ENCODE measurements around the gene PHB1. TPM values are rescaled to one million over a fixed set of nuclear protein-coding genes. Genes with fewer than 3 reads are reported as not detected.

The PHB1 gene
- polyA plus RNA-seq (2013, experiment 1 of 2) = 110 TPM
- polyA plus RNA-seq (2013, experiment 2 of 2) = 105 TPM

DNA sequence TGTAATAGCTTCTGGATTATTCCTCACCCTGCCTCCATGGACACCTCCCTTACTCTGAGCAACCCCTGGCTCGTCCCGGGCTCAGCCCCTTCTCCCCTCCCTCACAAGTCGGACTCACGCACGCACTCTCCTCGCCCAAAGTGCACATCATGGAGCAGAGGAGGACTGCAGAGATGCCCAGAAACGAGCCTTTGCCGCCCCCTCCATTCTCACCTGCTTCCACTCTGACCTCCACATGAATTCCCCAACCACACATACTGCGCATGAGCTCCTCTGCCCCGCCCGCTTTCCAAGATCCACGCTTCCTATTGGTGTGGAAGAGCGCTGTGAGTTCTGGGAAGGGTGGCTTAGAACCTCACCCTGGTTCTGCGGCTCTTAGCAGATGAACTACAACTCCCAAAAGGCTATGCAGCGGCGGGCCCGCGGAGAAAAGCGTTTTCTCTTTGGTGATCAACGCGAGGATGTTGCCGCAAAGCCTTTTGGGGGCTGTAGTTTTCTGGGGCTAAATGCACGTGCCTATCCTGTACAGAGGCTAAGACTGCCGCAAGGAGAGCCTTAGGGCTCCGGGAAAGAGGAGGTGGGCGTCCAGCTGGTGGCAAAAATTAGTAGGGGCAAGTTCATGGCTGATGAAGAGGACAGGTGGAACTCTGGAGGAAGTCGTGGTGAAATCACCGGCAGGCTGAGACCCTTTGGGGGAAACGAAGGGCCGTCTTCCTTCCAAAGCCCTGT is at the start of gene PHB1:
Gene PHB1 (minus strand): TSS at position 261 of the 729 bp plus-strand sequence. CDS start 1,618 bp downstream, outside the sequence.
- Histone ChIP-seq H2BK120ac (ENCODE audit: low read depth, low read length) (no peak within 1 kb of the TSS), H3K4me3 (ENCODE audit: low read length in 2 of 2) (peak within 1 kb of the TSS; percentile 87 to 95), H3K18ac (ENCODE audit: low read length) (peak within 1 kb of the TSS; percentile 76), H3K4me1 (ENCODE audit: control insufficient read depth in 2 of 2, insufficient read depth in 1 of 2, low read depth in 1 of 2, low read length in 2 of 2) (peaks cover 3 to 6% of the 10 kb centered on the region in 2 donors), H3K79me1 (ENCODE audit: low read depth, low read length) (peaks cover 2% of the 10 kb centered on the region), H3K9me3 (replicated peaks in 1 of 2; ENCODE audit: control insufficient read depth in 2 of 2, insufficient read depth in 1 of 2, low read depth in 1 of 2, low read length in 2 of 2) (no peaks in the 10 kb centered on the region), H2AK5ac (ENCODE audit: low read depth, low read length) (no peak within 1 kb of the TSS), H2AFZ (ENCODE audit: low read length) (peak within 1 kb of the TSS; percentile 94), H3K9ac (ENCODE audit: low read depth, low read length, poor library complexity) (peak within 1 kb of the TSS; percentile 97), H3K27ac (replicated peaks; ENCODE audit: low read length) (no peak within 1 kb of the TSS), H3K14ac (ENCODE audit: low read length) (no peak within 1 kb of the TSS), H2BK5ac (ENCODE audit: low read length) (no peak within 1 kb of the TSS), H4K91ac (ENCODE audit: low read depth, low read length, poor library complexity) (no peak within 1 kb of the TSS), H2BK12ac (ENCODE audit: low read length) (no peak within 1 kb of the TSS), H3K23ac (ENCODE audit: low read depth, low read length, poor library complexity) (no peak within 1 kb of the TSS), H3K4me2 (ENCODE audit: insufficient read depth, low read length, poor library complexity, severe bottlenecking) (peak within 1 kb of the TSS; percentile 92), H2BK15ac (ENCODE audit: low read length) (no peak within 1 kb of the TSS), H3K36me3 (replicated peaks in 1 of 2; ENCODE audit: control insufficient read depth in 2 of 2, insufficient read depth in 2 of 2, low read length in 2 of 2) (peaks cover 22 to 33% of the 10 kb centered on the region in 2 donors), H4K8ac (ENCODE audit: low read depth, low read length) (no peak within 1 kb of the TSS), H3K27me3 (ENCODE audit: control insufficient read depth in 3 of 3, insufficient read depth in 3 of 3, low read depth in 1 of 3, low read length in 3 of 3) (no peaks in the 10 kb centered on the region), H3K4ac (ENCODE audit: low read length) (no peak within 1 kb of the TSS)
- peak; percentile 96 for DNase-seq (ENCODE audit: low spot score)
- no CpG with 5 or more reads among the region's 30 CpGs for WGBS, 2 donors (ENCODE audit: extremely low coverage in 2 of 2, insufficient read length in 2 of 2, insufficient replicate concordance in 1 of 2)

DNA sequence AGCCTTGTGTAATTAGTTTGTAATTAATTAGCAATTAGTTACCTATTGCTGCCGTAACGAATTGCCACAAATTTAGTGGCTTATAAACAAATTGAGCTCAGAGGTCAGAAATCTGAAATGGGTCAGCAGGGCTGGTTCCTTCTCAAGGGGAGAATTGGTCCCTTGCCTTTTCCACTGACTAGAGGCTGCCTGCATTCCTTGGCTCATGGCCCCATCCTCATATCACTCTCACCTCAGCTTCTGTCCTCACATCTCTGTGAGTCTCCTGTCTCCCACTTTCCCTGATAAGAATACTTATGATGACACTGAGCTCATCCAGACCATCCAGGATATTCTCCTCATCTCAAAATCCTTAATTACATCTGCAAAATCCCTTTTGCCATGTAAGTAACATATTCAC is 49.4 kb upstream of the PHB1 start:
- no peak overlapping the region for H2BK15ac ChIP-seq (ENCODE audit: low read length)
- H4K8ac ChIP-seq (ENCODE audit: low read depth, low read length) = no peak overlapping the region
- no peak overlapping the region for H2AK5ac ChIP-seq (ENCODE audit: low read depth, low read length)
- no peak overlapping the region for H3K27ac ChIP-seq (replicated peaks; ENCODE audit: low read length)
- no peak overlapping the region for H3K18ac ChIP-seq (ENCODE audit: low read length)
- H3K23ac ChIP-seq (ENCODE audit: low read depth, low read length, poor library complexity) = no peak overlapping the region
- no peak overlapping the region for H2BK12ac ChIP-seq (ENCODE audit: low read length)
- H2BK5ac ChIP-seq (ENCODE audit: low read length) = no peak overlapping the region
- H3K4me3 ChIP-seq (ENCODE audit: low read length in 2 of 2) = no peak overlapping the region
- H3K79me1 ChIP-seq (ENCODE audit: low read depth, low read length) = no peaks in the 10 kb centered on the region
- no CpG with 5 or more reads among the region's 2 CpGs for WGBS, 2 donors (ENCODE audit: extremely low coverage in 2 of 2, insufficient read length in 2 of 2, insufficient replicate concordance in 1 of 2)
- no peaks in the 10 kb centered on the region for H3K4me1 ChIP-seq (ENCODE audit: control insufficient read depth in 2 of 2, insufficient read depth in 1 of 2, low read depth in 1 of 2, low read length in 2 of 2)
- H3K4me2 ChIP-seq (ENCODE audit: insufficient read depth, low read length, poor library complexity, severe bottlenecking) = no peak overlapping the region
- no peak overlapping the region for H4K91ac ChIP-seq (ENCODE audit: low read depth, low read length, poor library complexity)
- peaks cover 0 to 68% (median 5%) of the 10 kb centered on the region in 3 experiments for H3K27me3 ChIP-seq (ENCODE audit: control insufficient read depth in 3 of 3, insufficient read depth in 3 of 3, low read depth in 1 of 3, low read length in 3 of 3)
- H3K4ac ChIP-seq (ENCODE audit: low read length) = no peak overlapping the region
- no peak overlapping the region for H3K14ac ChIP-seq (ENCODE audit: low read length)
- H3K9me3 ChIP-seq (replicated peaks in 1 of 2; ENCODE audit: control insufficient read depth in 2 of 2, insufficient read depth in 1 of 2, low read depth in 1 of 2, low read length in 2 of 2) = peaks cover 6 to 12% of the 10 kb centered on the region in 2 donors
- no peaks in the 10 kb centered on the region for H3K36me3 ChIP-seq (replicated peaks in 1 of 2; ENCODE audit: control insufficient read depth in 2 of 2, insufficient read depth in 2 of 2, low read length in 2 of 2)
- no peak overlapping the region for H3K9ac ChIP-seq (ENCODE audit: low read depth, low read length, poor library complexity)
- H2BK120ac ChIP-seq (ENCODE audit: low read depth, low read length) = no peak overlapping the region
- DNase-seq (ENCODE audit: low spot score) = no peak
- no peak overlapping the region for H2AFZ ChIP-seq (ENCODE audit: low read length)

DNA sequence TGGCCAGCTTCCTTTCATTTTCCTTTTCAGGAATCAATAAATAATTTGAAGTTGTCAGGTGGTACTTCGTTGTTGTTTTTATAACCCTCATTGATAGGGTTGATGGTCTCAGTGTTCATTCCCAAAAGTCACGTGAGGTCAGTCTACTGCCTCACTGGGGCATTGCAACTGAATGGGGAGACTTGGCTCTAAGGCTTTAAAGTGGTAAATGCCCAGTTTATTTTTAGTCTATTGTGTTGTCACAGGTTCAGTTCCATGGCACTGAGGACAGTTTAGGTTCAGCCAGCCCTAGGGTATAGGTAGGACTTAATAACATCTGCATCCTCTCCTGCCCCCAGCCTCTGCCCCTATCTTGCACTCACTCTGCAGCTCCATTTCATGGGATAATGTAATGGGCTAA is 46.9 kb upstream of the PHB1 start:
- Histone ChIP-seq H2AFZ (ENCODE audit: low read length) (no peak overlapping the region), H3K36me3 (replicated peaks in 1 of 2; ENCODE audit: control insufficient read depth in 2 of 2, insufficient read depth in 2 of 2, low read length in 2 of 2) (no peaks in the 10 kb centered on the region), H3K18ac (ENCODE audit: low read length) (no peak overlapping the region), H3K27ac (replicated peaks; ENCODE audit: low read length) (no peak overlapping the region), H2BK15ac (ENCODE audit: low read length) (no peak overlapping the region), H3K4me2 (ENCODE audit: insufficient read depth, low read length, poor library complexity, severe bottlenecking) (no peak overlapping the region), H4K8ac (ENCODE audit: low read depth, low read length) (no peak overlapping the region), H4K91ac (ENCODE audit: low read depth, low read length, poor library complexity) (no peak overlapping the region), H3K79me1 (ENCODE audit: low read depth, low read length) (no peaks in the 10 kb centered on the region), H3K4me3 (ENCODE audit: low read length in 2 of 2) (no peak overlapping the region), H2BK120ac (ENCODE audit: low read depth, low read length) (no peak overlapping the region), H2BK5ac (ENCODE audit: low read length) (no peak overlapping the region), H3K4me1 (ENCODE audit: control insufficient read depth in 2 of 2, insufficient read depth in 1 of 2, low read depth in 1 of 2, low read length in 2 of 2) (no peaks in the 10 kb centered on the region), H3K23ac (ENCODE audit: low read depth, low read length, poor library complexity) (no peak overlapping the region), H3K9ac (ENCODE audit: low read depth, low read length, poor library complexity) (no peak overlapping the region), H3K27me3 (ENCODE audit: control insufficient read depth in 3 of 3, insufficient read depth in 3 of 3, low read depth in 1 of 3, low read length in 3 of 3) (peaks cover 0 to 65% (median 0%) of the 10 kb centered on the region in 3 experiments), H2AK5ac (ENCODE audit: low read depth, low read length) (no peak overlapping the region), H3K4ac (ENCODE audit: low read length) (no peak overlapping the region), H3K14ac (ENCODE audit: low read length) (no peak overlapping the region), H3K9me3 (replicated peaks in 1 of 2; ENCODE audit: control insufficient read depth in 2 of 2, insufficient read depth in 1 of 2, low read depth in 1 of 2, low read length in 2 of 2) (peaks cover 6 to 12% of the 10 kb centered on the region in 2 donors), H2BK12ac (ENCODE audit: low read length) (no peak overlapping the region)
- no CpG with 5 or more reads among the region's 2 CpGs for WGBS, 2 donors (ENCODE audit: extremely low coverage in 2 of 2, insufficient read length in 2 of 2, insufficient replicate concordance in 1 of 2)
- no peak for DNase-seq (ENCODE audit: low spot score)

DNA sequence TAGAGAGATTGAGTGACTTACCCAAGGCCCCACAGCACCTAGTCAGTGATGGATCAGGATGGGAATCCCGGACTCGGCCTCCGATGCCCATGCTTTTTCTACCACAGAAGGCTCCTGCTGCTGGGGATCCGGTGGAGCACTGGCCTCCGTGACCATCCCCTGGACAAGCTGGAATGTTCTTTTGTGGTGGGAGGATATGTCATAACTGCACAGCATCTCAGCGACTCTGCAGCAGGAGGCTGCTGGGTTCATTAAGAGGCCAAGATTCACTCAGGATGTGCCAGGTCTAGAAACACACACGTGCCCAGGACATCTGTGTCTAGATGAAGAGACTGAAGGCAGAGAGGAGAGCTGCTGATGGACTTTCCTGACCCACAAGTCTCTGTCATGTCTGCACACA is 45.7 kb upstream of the PHB1 start:
- no peaks in the 10 kb centered on the region for H3K79me1 ChIP-seq (ENCODE audit: low read depth, low read length)
- no peak overlapping the region for H2BK120ac ChIP-seq (ENCODE audit: low read depth, low read length)
- no peak overlapping the region for H4K91ac ChIP-seq (ENCODE audit: low read depth, low read length, poor library complexity)
- no CpG with 5 or more reads among the region's 7 CpGs for WGBS, 2 donors (ENCODE audit: extremely low coverage in 2 of 2, insufficient read length in 2 of 2, insufficient replicate concordance in 1 of 2)
- H3K9me3 ChIP-seq (replicated peaks in 1 of 2; ENCODE audit: control insufficient read depth in 2 of 2, insufficient read depth in 1 of 2, low read depth in 1 of 2, low read length in 2 of 2) = peaks cover 6 to 12% of the 10 kb centered on the region in 2 donors
- peaks cover 0 to 2% of the 10 kb centered on the region in 2 donors for H3K4me1 ChIP-seq (ENCODE audit: control insufficient read depth in 2 of 2, insufficient read depth in 1 of 2, low read depth in 1 of 2, low read length in 2 of 2)
- H3K14ac ChIP-seq (ENCODE audit: low read length) = no peak overlapping the region
- no peak overlapping the region for H3K4ac ChIP-seq (ENCODE audit: low read length)
- H2BK12ac ChIP-seq (ENCODE audit: low read length) = no peak overlapping the region
- H2AFZ ChIP-seq (ENCODE audit: low read length) = no peak overlapping the region
- no peaks in the 10 kb centered on the region for H3K36me3 ChIP-seq (replicated peaks in 1 of 2; ENCODE audit: control insufficient read depth in 2 of 2, insufficient read depth in 2 of 2, low read length in 2 of 2)
- peaks cover 0 to 61% (median 0%) of the 10 kb centered on the region in 3 experiments for H3K27me3 ChIP-seq (ENCODE audit: control insufficient read depth in 3 of 3, insufficient read depth in 3 of 3, low read depth in 1 of 3, low read length in 3 of 3)
- H3K27ac ChIP-seq (replicated peaks; ENCODE audit: low read length) = no peak overlapping the region
- DNase-seq (ENCODE audit: low spot score) = no peak
- H3K18ac ChIP-seq (ENCODE audit: low read length) = no peak overlapping the region
- no peak overlapping the region for H3K4me3 ChIP-seq (ENCODE audit: low read length in 2 of 2)
- no peak overlapping the region for H3K4me2 ChIP-seq (ENCODE audit: insufficient read depth, low read length, poor library complexity, severe bottlenecking)
- H4K8ac ChIP-seq (ENCODE audit: low read depth, low read length) = no peak overlapping the region
- no peak overlapping the region for H2BK15ac ChIP-seq (ENCODE audit: low read length)
- no peak overlapping the region for H2BK5ac ChIP-seq (ENCODE audit: low read length)
- no peak overlapping the region for H2AK5ac ChIP-seq (ENCODE audit: low read depth, low read length)
- H3K23ac ChIP-seq (ENCODE audit: low read depth, low read length, poor library complexity) = no peak overlapping the region
- no peak overlapping the region for H3K9ac ChIP-seq (ENCODE audit: low read depth, low read length, poor library complexity)

All from neuronal stem cell (in vitro differentiated cells).